ENCODE measurements around the gene MAP1LC3A.

The MAP1LC3A gene

DNA sequence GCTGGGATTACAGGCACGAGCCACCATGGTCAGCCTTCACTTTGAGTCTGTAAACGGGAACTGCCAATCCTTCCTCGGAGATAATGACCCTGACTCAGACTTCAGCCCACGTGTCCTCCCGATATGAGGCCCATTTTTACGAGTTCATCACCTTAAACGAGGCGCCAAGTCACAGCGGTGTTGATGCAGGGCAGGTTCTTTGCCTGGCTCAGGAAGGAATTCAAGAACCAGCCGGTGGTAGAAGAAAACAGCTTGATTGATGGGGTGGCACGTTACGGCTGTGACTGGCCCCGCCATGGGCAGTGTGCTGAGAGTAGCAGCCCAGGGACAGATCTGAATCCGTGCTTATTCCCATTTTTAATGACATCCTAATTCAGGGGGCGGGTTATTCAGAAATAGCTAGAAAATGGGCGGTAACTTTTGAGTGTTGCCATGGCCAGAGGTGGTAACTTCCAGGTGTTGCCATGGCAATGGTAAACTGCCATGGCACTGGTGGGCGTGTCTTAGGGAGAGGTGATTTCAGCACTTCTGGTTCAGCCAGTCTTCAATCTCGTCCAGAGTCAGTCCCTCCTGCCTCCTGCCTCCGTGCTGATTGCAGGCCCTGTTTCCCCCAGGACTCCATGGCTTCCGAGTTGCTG, 9.1 kb upstream of the MAP1LC3A start:
- DNase-seq (ENCODE audit: low read depth in 2 of 2) = no peak

- no peak for DNase-seq (ENCODE audit: low read depth in 2 of 2)
These were observed 8.6 kb upstream of the MAP1LC3A start for GRCh38 chr20:34549929-34550305.

DNA sequence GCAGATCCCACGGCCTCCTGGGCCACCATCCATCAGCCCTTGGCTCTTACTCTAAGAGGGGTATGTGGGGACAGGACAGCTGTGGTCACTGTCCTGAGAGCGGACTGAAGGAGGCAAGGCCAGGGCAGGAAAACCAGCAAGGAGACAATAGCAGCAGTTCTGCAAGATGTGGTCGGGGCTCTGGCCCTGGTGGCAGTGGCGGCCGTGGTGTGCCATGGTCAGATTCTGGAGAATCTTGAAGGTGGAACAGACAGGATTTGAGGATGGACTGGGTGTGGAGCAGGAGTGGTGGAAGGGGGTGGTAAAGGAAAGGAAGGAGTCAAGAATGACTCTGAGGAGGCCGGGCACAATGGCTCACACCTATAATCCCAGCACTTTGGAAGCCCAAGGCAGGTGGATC, 5.9 kb upstream of the MAP1LC3A start:
- DNase-seq (ENCODE audit: low read depth in 2 of 2) = no peak

DNA sequence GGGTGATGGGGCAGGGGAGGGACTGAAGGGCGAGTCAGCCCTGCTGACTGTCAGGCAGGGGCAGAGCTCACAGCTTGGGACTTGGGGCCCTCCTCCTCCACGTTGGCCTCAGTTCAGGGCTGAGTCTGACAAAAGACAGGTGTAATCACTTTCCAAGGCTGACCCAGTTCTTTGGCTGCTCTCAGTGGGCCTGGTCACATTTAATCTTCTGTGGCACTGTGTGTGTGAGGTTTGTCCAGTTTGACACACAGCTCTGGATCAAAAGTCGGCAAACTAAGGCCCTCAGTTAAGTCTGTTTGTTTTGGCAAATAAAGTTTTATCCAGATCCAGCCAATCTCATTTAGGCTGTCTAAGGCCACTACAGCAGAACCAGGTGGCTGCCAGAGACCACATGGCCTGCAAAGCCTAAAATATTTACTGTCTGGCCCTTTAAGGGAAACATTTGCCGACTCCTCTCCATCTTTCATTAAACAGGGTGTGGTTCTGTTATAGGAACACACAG, 5.1 kb upstream of the MAP1LC3A start:
- no peak for DNase-seq (ENCODE audit: low read depth in 2 of 2)

GRCh38 chr20:34557936-34558319, 590 bp upstream of the MAP1LC3A start:
- DNase-seq (ENCODE audit: low read depth in 2 of 2) = no peak

DNA sequence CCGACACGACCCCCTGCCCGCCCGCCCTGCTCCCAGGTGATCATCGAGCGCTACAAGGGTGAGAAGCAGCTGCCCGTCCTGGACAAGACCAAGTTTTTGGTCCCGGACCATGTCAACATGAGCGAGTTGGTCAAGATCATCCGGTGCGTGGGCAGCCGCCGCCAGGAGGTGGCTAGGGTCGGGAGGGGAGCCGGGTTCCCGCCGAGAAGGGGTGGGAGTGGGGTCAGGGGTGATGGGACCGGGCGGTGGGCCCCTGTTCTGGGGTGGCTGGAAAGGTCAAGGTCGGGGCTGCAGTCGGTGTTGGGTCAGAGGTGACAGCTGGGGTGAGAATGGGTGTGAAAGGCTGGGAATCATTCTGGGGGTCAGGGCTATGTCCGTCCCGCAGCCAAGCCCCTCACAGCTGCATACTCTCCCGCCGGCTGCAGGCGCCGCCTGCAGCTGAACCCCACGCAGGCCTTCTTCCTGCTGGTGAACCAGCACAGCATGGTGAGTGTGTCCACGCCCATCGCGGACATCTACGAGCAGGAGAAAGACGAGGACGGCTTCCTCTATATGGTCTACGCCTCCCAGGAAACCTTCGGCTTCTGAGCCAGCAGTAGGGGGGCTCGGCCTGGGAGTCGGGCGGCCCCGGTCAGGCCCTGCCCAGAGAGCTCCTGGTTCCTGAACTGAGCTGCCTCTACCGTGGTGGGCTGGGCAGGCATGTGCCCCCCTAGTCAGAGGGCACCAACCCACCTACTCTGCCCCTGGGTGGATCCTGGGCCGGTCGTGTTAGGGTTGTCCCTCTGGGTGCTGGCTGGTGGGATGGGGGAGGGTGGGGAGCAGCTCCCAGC, 1.0 kb downstream of the MAP1LC3A start:
- DNase-seq (ENCODE audit: low read depth in 2 of 2) = no peak

- no peak for DNase-seq (ENCODE audit: low read depth in 2 of 2)
These were observed 1.6 kb downstream of the MAP1LC3A start for GRCh38 chr20:34560141-34560523.

- no peak for DNase-seq (ENCODE audit: low read depth in 2 of 2)
These were observed 2.1 kb downstream of the MAP1LC3A start for GRCh38 chr20:34560614-34561013.

DNA sequence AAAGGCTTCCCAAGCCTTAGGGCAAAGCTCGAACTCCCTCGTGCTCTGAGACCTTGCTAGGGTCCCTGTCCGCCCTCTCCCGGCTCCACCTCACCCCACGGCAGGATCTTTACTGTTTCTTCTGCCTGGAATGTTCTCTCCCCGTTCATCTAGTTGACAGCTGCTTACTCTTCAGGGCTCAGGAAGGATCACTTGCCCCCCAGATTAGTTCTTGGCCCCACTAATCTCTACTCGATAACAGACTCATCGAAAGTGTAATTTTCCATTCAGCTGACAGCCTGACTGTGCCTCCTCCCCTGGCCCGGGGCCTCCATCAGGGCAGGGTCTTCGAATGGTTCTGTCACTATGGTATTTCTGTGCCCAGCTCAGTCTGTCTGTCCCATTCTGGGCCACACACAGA, 3.1 kb downstream of the MAP1LC3A start:
- no peak for DNase-seq (ENCODE audit: low read depth in 2 of 2)

GRCh38 chr20:34562641-34563040, 4.1 kb downstream of the MAP1LC3A start:
- DNase-seq (ENCODE audit: low read depth in 2 of 2) = no peak

GRCh38 chr20:34564833-34565232, 6.3 kb downstream of the MAP1LC3A start:
- DNase-seq (ENCODE audit: low read depth in 2 of 2) = no peak

DNA sequence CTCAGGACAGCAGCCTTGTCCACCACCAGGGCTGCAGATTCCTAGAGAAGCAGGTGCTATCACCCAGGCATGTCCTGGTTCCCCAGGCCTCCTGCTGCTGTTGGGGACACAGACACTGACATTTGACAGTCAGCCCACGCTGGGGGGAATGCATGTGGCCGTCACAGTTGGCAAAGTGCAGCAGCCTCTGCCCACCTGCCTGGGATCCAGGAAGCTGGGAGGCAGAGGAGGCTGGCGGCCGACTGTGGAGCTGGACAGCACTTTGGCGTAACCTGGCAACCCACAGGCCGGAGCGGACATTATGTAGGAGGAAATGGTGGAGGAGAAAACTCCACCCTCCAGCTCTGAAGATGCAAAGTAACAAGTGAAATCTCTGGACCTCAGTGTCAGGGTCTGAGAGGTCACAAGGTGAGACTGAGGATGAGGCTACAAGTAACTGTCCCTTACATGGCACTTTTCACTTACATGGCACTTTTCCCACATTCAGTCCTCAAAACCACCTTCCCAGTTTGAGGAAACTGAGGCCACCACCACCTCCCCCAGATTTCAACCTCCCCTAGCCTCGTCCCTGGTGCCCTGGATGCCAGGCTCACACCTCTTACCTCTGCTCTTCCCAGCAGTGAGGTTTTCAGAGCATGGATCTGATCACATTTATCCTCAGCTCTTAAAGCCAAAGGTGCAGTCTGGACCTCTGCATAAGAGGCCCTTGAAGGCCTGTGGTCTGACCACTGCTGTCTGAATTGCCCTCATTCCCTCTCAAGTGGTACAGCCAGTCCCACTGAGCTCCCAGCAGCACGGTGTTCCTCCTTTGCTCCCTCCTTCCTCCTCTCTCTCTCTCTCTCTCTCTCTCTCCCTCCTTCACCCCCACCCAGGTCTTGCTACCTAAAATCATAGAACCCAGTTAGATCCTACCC, 8.7 kb downstream of the MAP1LC3A start:
- DNase-seq (ENCODE audit: low read depth in 2 of 2) = no peak

DNA sequence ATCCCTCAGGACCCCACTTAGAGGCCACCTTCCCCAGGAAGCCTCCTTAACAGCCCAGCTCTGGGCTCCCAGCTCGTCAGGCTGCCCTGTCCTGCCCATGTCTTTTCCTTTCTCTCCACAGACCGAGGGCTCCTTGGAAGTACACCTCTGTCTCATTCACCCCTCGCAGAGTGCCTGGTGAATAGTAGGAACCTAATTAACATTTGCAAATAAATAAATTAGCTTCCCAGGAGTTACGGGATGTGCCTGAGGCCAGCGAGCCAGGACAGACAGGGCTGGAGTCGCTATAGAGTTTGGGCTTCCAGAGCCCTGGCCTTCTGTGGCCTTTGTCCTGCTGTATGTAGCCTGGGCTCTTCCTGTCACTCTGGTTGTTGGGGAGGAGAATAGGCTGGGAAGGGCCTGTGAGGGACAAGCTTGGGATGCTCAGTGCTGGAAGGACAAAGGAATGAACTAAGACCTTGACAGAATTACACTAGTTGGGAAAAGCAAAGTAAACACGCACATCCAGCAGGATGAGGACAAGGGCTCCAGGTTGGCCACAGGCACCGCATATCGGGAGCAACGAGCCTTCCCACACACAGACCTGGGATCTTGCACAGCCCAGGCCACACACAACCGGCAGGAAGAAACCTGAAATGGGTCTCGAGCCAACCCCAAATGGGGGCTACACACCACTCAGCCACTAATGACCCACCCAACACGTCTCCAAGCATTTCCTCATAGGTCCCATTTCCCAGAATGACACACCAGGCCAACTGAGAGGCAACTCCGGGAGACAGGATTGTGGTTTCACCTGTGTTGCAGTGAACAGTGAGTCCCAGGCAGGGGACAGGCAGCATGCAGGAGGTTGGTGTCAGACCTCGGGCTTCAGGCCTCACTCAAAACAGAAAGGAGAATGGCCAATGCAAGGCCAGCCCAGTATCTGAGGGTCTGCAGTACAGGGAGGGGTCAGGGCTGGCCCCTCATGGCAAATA, 9.7 kb downstream of the MAP1LC3A start:
- DNase-seq (ENCODE audit: low read depth in 2 of 2) = no peak

DNA sequence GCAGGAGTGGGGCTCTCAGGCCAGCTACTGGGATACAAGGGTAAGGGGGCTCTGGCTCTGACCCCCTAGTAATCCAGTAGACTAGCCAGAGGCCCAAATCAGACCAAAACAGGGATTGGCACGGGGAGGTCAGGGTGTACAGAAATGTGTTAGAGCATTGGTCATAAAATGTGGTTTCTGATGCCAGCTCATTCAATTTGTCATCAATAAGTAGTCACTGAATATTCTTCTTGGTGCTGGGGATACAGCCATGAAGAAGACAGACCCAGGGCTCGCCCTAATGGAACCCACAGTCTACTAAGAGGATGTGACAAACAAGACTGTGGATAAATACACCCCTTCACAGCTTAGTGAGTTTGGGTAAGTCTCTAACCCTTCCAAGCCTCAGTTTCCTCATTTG, 11.1 kb downstream of the MAP1LC3A start:
- DNase-seq (ENCODE audit: low read depth in 2 of 2) = no peak

DNA sequence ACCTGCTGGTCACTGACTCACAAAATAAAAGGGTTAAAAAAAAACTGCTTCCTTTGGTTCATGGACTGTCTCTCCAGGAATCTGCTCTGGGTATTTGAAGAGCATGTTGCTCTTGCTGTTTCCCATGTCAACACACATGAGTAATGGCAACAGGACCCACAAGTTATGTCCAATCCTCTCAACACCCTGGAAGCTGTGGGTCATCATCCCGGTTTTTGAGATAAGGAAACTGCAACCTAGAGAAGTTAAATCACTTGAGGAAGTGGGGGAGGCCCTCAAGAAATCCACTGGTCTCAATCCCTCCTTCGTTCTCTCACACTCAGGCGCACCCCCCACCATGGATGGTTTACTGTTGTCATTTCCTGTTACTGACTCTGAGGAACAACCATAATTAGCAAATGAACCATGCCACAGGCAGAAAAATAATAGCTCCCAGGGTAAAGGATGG, 12.4 kb downstream of the MAP1LC3A start:
- DNase-seq (ENCODE audit: low read depth in 2 of 2) = no peak

DNA sequence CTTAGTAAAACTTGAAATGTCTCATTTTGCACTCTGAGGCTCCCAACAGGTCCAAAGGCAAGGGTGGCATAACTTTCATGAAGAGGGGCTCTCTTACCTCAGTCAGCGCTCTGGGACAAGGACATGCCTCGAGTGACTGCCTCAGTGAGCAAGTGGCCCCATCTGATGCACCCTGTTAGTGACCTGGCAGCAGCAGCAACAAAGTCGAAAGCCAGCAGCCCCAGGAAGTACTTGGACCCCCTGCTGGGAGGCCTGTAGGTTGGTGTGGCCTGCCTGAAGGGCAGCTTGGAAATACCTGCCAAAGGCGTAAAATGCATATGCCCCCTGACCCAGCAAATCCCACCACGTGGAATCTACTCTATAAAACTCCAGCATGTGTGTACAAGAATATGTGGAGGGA, 13.2 kb downstream of the MAP1LC3A start:
- DNase-seq (ENCODE audit: low read depth in 2 of 2) = no peak

GRCh38 chr20:34573541-34574300, 15.2 kb downstream of the MAP1LC3A start:
- no peak for DNase-seq (ENCODE audit: low read depth in 2 of 2)

DNA sequence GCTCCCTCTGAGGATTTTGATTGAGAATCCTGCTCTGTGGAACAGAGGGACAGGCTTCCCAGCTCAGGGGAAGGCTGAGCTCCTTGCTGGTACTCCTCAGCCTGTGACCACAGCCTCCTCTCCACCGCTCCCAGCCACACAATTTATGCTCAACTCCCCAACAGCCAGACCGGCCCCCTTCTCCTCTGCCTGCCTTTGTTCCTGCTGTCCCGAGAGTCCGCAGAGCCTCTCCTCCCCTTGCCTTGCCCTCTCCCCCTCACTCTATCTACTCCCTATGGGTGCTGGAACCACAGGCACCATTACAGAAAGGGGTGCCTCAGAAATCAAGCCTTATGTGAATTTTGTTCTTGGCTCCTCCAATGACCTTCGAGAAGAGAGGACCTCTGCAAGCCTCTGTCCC, 15.9 kb downstream of the MAP1LC3A start:
- DNase-seq (ENCODE audit: low read depth in 2 of 2) = no peak

DNA sequence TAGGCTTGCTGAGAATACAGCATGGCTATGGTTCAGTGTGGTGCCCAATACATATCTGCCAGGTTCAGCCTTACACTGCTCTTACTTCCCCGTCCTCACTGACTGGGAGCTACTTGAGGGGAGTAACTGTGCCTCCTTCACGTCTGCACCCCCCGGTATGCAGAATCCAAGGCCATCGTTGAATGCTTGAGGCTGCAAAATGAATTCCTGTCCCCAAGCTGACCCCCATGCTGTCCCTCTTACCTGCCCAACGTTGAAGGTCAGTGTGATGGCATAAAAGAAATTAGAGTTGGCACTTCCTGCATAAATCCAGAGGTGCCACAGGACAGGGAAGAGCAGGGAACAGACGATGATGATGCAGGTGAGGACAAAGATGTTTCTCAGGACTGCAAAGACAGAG, 16.3 kb downstream of the MAP1LC3A start:
- DNase-seq (ENCODE audit: low read depth in 2 of 2) = no peak

DNA sequence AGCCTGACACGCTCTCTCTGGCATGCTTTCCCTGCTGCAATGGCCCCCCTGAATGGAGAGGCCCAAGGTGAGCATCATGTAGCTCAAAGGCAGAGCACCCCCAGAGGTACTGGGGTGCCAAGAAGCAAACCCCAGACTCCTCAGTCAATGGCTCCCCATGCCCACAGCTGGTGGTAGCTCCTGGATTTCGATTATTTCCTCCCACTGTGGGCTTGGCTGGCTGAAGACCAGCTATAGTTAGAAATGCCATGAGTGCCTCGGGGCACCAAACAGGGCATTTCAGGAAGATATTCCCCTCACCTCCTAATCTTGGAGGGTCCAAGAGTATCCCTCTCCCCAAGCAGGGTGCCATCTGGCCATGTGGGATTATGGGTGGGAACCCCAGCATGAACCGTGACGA, 16.8 kb downstream of the MAP1LC3A start:
- DNase-seq (ENCODE audit: low read depth in 2 of 2) = no peak

All from stimulated activated CD8-positive, alpha-beta memory T cell treated with anti-CD3 and anti-CD28 coated beads, Interleukin-15, amount 100 ng/mL, for 48 hours (primary cell).